Activated naive CD4-positive, alpha-beta T cell treated with anti-CD3 and anti-CD28 coated beads, Interleukin-2, amount 10 ng/mL, durations not matched to agents 7 days and 5 days (primary cell): ENCODE results near the gene PGLYRP1.

Experiments
- CTCF ChIA-PET: fragments of 350-600 bp; sonication (Branson Sonifier 250); formaldehyde crosslinking; loops from one replicate; lab custom pipeline; 2021; ENCODE audit warnings: antibody characterized with exemption; lab: Charles Lee
- DNase-seq: peaks from one replicate; pipeline ENCODE4 v3.0.0-alpha.2; 2020
- H3K27ac Mint-ChIP-seq: one replicate; pipeline ENCODE4 v1.8.0; 2021; ENCODE audit warnings: mild to moderate bottlenecking, moderate library complexity, mixed read lengths
- H3K27me3 Mint-ChIP-seq: one replicate; pipeline ENCODE4 v1.8.0; 2021; ENCODE audit warnings: mild to moderate bottlenecking, mixed read lengths
- H3K36me3 Mint-ChIP-seq: one replicate; pipeline ENCODE4 v1.8.0; 2021; ENCODE audit warnings: mixed read lengths
- H3K4me1 Mint-ChIP-seq: one replicate; pipeline ENCODE4 v1.8.0; 2021; ENCODE audit warnings: mixed read lengths
- H3K4me3 Mint-ChIP-seq: one replicate; pipeline ENCODE4 v1.8.0; 2021; ENCODE audit warnings: mild to moderate bottlenecking, moderate library complexity, mixed read lengths
- H3K9me3 Mint-ChIP-seq: one replicate; pipeline ENCODE4 v1.8.0; 2021; ENCODE audit warnings: mixed read lengths

Gene PGLYRP1

GRCh38 chr19:46022431-46023310 is at the start of gene PGLYRP1:
Gene PGLYRP1 (minus strand): TSS chr19:46023053. CDS start chr19:46023021, 32 bp downstream.
- H3K4me3 Mint-ChIP-seq: no peak within 1 kb of the TSS
- no peak for DNase-seq
- H3K27ac Mint-ChIP-seq: no peak within 1 kb of the TSS
- CTCF ChIA-PET: no interaction called here
- no peaks in the 10 kb centered on the region for H3K9me3 Mint-ChIP-seq
- peaks cover 14% of the 10 kb centered on the region for H3K4me1 Mint-ChIP-seq
- H3K36me3 Mint-ChIP-seq: no peaks in the 10 kb centered on the region
- peaks cover 44% of the 10 kb centered on the region for H3K27me3 Mint-ChIP-seq

- H3K36me3 Mint-ChIP-seq: no peaks in the 10 kb centered on the region
- H3K4me1 Mint-ChIP-seq: no peaks in the 10 kb centered on the region
- H3K9me3 Mint-ChIP-seq: no peaks in the 10 kb centered on the region
- CTCF ChIA-PET: no interaction called here
- H3K27me3 Mint-ChIP-seq: peaks cover 77% of the 10 kb centered on the region
- H3K27ac Mint-ChIP-seq: no peak overlapping the region
- no peak overlapping the region for H3K4me3 Mint-ChIP-seq
- DNase-seq: no peak
Measured at GRCh38 chr19:46069806-46070341, 47.0 kb upstream of the PGLYRP1 start.

GRCh38 chr19:46068345-46069258 is 45.7 kb upstream of the PGLYRP1 start:
- CTCF ChIA-PET: no interaction called here
- Mint-ChIP-seq H3K27me3 (peaks cover 67% of the 10 kb centered on the region), H3K9me3 (no peaks in the 10 kb centered on the region)

GRCh38 chr19:46067691-46068090 is 44.8 kb upstream of the PGLYRP1 start:
- no peak for DNase-seq
- H3K27me3 Mint-ChIP-seq: peaks cover 62% of the 10 kb centered on the region
- H3K9me3 Mint-ChIP-seq: no peaks in the 10 kb centered on the region
- H3K4me1 Mint-ChIP-seq: no peaks in the 10 kb centered on the region
- no peak overlapping the region for H3K4me3 Mint-ChIP-seq
- no peak overlapping the region for H3K27ac Mint-ChIP-seq
- CTCF ChIA-PET: interaction anchor here (0.6 kb wide), 1 partner anchor 1056 kb away, joined by 3 read pairs; no protein-coding TSS in a partner anchor
- H3K36me3 Mint-ChIP-seq: no peaks in the 10 kb centered on the region

More at GRCh38 chr19:46068345-46069258, 45.7 kb upstream of the PGLYRP1 start:
- Mint-ChIP-seq H3K4me3 (no peak overlapping the region), H3K4me1 (no peaks in the 10 kb centered on the region), H3K36me3 (no peaks in the 10 kb centered on the region), H3K27ac (no peak overlapping the region)
- no peak for DNase-seq

- peaks cover 55% of the 10 kb centered on the region for H3K27me3 Mint-ChIP-seq
- H3K27ac Mint-ChIP-seq: no peak overlapping the region
- H3K36me3 Mint-ChIP-seq: no peaks in the 10 kb centered on the region
- H3K4me3 Mint-ChIP-seq: no peak overlapping the region
- peaks cover under 1% of the 10 kb centered on the region for H3K9me3 Mint-ChIP-seq
- CTCF ChIA-PET: no interaction called here
- H3K4me1 Mint-ChIP-seq: no peaks in the 10 kb centered on the region
- DNase-seq: no peak
Measured at GRCh38 chr19:46066471-46066870, 43.6 kb upstream of the PGLYRP1 start.

- H3K9me3 Mint-ChIP-seq: peaks cover 3% of the 10 kb centered on the region
- no peak overlapping the region for H3K27ac Mint-ChIP-seq
- DNase-seq: no peak
- CTCF ChIA-PET: interaction anchor here (0.6 to 1.1 kb wide), 2 partner anchors 13 to 727 kb away, joined by 3 read pairs; no protein-coding TSS in a partner anchor
- peaks cover 48% of the 10 kb centered on the region for H3K27me3 Mint-ChIP-seq
- no peaks in the 10 kb centered on the region for H3K36me3 Mint-ChIP-seq
- no peaks in the 10 kb centered on the region for H3K4me1 Mint-ChIP-seq
- H3K4me3 Mint-ChIP-seq: no peak overlapping the region
Measured at GRCh38 chr19:46065486-46066071, 42.7 kb upstream of the PGLYRP1 start.

GRCh38 chr19:46063201-46063600 is 40.3 kb upstream of the PGLYRP1 start:
- no peaks in the 10 kb centered on the region for H3K36me3 Mint-ChIP-seq
- CTCF ChIA-PET: interaction anchor here (1.3 kb wide), 1 partner anchor 12 kb away, joined by 4 read pairs; no protein-coding TSS in a partner anchor
- H3K27me3 Mint-ChIP-seq: peaks cover 40% of the 10 kb centered on the region

GRCh38 chr19:46060012-46060411 is 37.2 kb upstream of the PGLYRP1 start:
- Mint-ChIP-seq H3K27ac (no peak overlapping the region), H3K4me1 (no peaks in the 10 kb centered on the region), H3K27me3 (peaks cover 26% of the 10 kb centered on the region), H3K36me3 (no peaks in the 10 kb centered on the region), H3K4me3 (no peak overlapping the region), H3K9me3 (peaks cover 17% of the 10 kb centered on the region)
- CTCF ChIA-PET: interaction anchor here (0.6 kb wide), 1 partner anchor 31 kb away, joined by 3 read pairs; no protein-coding TSS in a partner anchor
- no peak for DNase-seq

More at GRCh38 chr19:46063201-46063600, 40.3 kb upstream of the PGLYRP1 start:
- Mint-ChIP-seq H3K4me3 (no peak overlapping the region), H3K4me1 (no peaks in the 10 kb centered on the region), H3K9me3 (peaks cover 17% of the 10 kb centered on the region), H3K27ac (no peak overlapping the region)
- no peak for DNase-seq

- H3K4me1 Mint-ChIP-seq: no peaks in the 10 kb centered on the region
- peaks cover 27% of the 10 kb centered on the region for H3K27me3 Mint-ChIP-seq
- CTCF ChIA-PET: interaction anchor here (1.5 kb wide), 1 partner anchor 32 kb away, joined by 3 read pairs; no protein-coding TSS in a partner anchor
- no peak overlapping the region for H3K4me3 Mint-ChIP-seq
- peaks cover 17% of the 10 kb centered on the region for H3K9me3 Mint-ChIP-seq
- no peaks in the 10 kb centered on the region for H3K36me3 Mint-ChIP-seq
- no peak for DNase-seq
- H3K27ac Mint-ChIP-seq: no peak overlapping the region
Measured at GRCh38 chr19:46058778-46059177, 35.9 kb upstream of the PGLYRP1 start.

- CTCF ChIA-PET: interaction anchor here (1.2 kb wide), 1 partner anchor 28 kb away, joined by 3 read pairs; no protein-coding TSS in a partner anchor
- Mint-ChIP-seq H3K36me3 (no peaks in the 10 kb centered on the region), H3K9me3 (peaks cover 17% of the 10 kb centered on the region), H3K27ac (no peak overlapping the region), H3K27me3 (peaks cover 29% of the 10 kb centered on the region), H3K4me1 (no peaks in the 10 kb centered on the region), H3K4me3 (no peak overlapping the region)
- DNase-seq: no peak
Measured at GRCh38 chr19:46056536-46056935, 33.7 kb upstream of the PGLYRP1 start.

GRCh38 chr19:46052896-46053295 is 30.0 kb upstream of the PGLYRP1 start:
- no peaks in the 10 kb centered on the region for H3K9me3 Mint-ChIP-seq
- CTCF ChIA-PET: no interaction called here
- H3K27me3 Mint-ChIP-seq: peaks cover 35% of the 10 kb centered on the region
- H3K4me1 Mint-ChIP-seq: no peaks in the 10 kb centered on the region
- no peak overlapping the region for H3K27ac Mint-ChIP-seq
- no peak overlapping the region for H3K4me3 Mint-ChIP-seq
- no peaks in the 10 kb centered on the region for H3K36me3 Mint-ChIP-seq
- no peak for DNase-seq

- H3K36me3 Mint-ChIP-seq: no peaks in the 10 kb centered on the region
- H3K27me3 Mint-ChIP-seq: peaks cover 46% of the 10 kb centered on the region
- no peaks in the 10 kb centered on the region for H3K9me3 Mint-ChIP-seq
- CTCF ChIA-PET: interaction anchor here (1.0 to 1.9 kb wide), 5 partner anchors 13 to 249 kb away, joined by 3 to 6 read pairs (median 4); no protein-coding TSS in a partner anchor
- H3K4me3 Mint-ChIP-seq: no peak overlapping the region
- peak; percentile 25 for DNase-seq
- no peaks in the 10 kb centered on the region for H3K4me1 Mint-ChIP-seq
- H3K27ac Mint-ChIP-seq: no peak overlapping the region
Measured at GRCh38 chr19:46049597-46049996, 26.7 kb upstream of the PGLYRP1 start.

GRCh38 chr19:46043519-46043918 is 20.7 kb upstream of the PGLYRP1 start:
- Mint-ChIP-seq H3K27me3 (peaks cover 55% of the 10 kb centered on the region), H3K4me1 (no peaks in the 10 kb centered on the region), H3K36me3 (no peaks in the 10 kb centered on the region), H3K9me3 (no peaks in the 10 kb centered on the region), H3K4me3 (no peak overlapping the region), H3K27ac (no peak overlapping the region)
- CTCF ChIA-PET: interaction anchor here (1.0 to 1.9 kb wide), 3 partner anchors 9 to 15 kb away, joined by 3 to 9 read pairs (median 3); no protein-coding TSS in a partner anchor
- no peak for DNase-seq
